HepG2 (cell line): ENCODE measurements around the gene ACSM2B. TPM values are rescaled to one million over a fixed set of nuclear protein-coding genes. Genes with fewer than 3 reads are reported as not detected.

Experiments
- FOXC1 ChIP-seq: sonication (generic); formaldehyde crosslinking; IDR thresholded peaks from 2 replicates; pipeline ENCODE4 v1.8.0; 2022; ENCODE audit warnings: mild to moderate bottlenecking, missing genetic modification reagents, borderline replicate concordance
- KMT2B ChIP-seq: IDR thresholded peaks from 2 replicates; pipeline ENCODE4 v1.6.1; 2016; ENCODE audit warnings: missing genetic modification reagents, missing compliant biosample characterization
- MEIS1 ChIP-seq: sonication (generic); formaldehyde crosslinking; IDR thresholded peaks from 2 replicates; pipeline ENCODE4 v1.9.0; 2021; ENCODE audit warnings: mild to moderate bottlenecking, missing genetic modification reagents, moderate library complexity, borderline replicate concordance
- NR2C2 ChIP-seq: sonication (generic); formaldehyde crosslinking; IDR thresholded peaks from 2 replicates; pipeline ENCODE4 v1.4.0; 2020; ENCODE audit warnings: missing genetic modification reagents, mild to moderate bottlenecking, moderate library complexity, borderline replicate concordance
- PHF20 ChIP-seq: sonication (generic); formaldehyde crosslinking; IDR thresholded peaks from 2 replicates; pipeline ENCODE4 v1.5.0; 2020; ENCODE audit warnings: mild to moderate bottlenecking, missing genetic modification reagents
- SRY ChIP-seq: sonication (generic); formaldehyde crosslinking; IDR thresholded peaks from 2 replicates; pipeline ENCODE4 v1.8.0; 2022; ENCODE audit warnings: mild to moderate bottlenecking, missing genetic modification reagents
- TCF12 ChIP-seq, 2 experiments: fragments of 450-650 bp in 1 of 2; sonication (generic) in 1 of 2; formaldehyde crosslinking in 1 of 2; IDR thresholded peaks; 2 replicates each; pipeline versions ENCODE4 v1.6.1 to v1.8.0; 2017 to 2022; ENCODE audit warnings: antibody characterized with exemption in 1 of 2, mild to moderate bottlenecking in 1 of 2, missing genetic modification reagents in 1 of 2, moderate library complexity in 1 of 2
- ZBTB20 ChIP-seq: sonication (generic); formaldehyde crosslinking; IDR thresholded peaks from 2 replicates; pipeline ENCODE4 v1.8.1; 2023; ENCODE audit warnings: missing genetic modification reagents, low read depth, mild to moderate bottlenecking, borderline replicate concordance
- ZNF207 ChIP-seq: fragments of 450-650 bp; IDR thresholded peaks from 2 replicates; pipeline ENCODE4 v1.6.1; 2016; ENCODE audit warnings: antibody characterized with exemption, borderline replicate concordance
- polyA plus RNA-seq, 8 experiments: library from polyadenylated mRNA; depleted of rRNA in 3 of 8; stranded (reverse) in 7 of 8; unstranded in 1 of 8; fragments of >200 nt; fragmentation: Illumina TruSeq in 4 of 8; extraction: Trizol in 4 of 8; gene quantifications; 2 replicates each; pipeline versions ENCODE4 v1.2.1 to v1.2.3, GENCODE V29; 2011 to 2016; ENCODE audit warnings: low read depth in 4 of 8, missing spikeins in 1 of 8, mixed read lengths in 1 of 8; ENCODE audit not compliant: insufficient read depth in 1 of 8
- total RNA-seq, 5 experiments: library from RNA; depleted of rRNA; stranded (reverse); fragments of >200 nt; fragmentation: Illumina TruSeq; extraction: Trizol; gene quantifications; 2 replicates each; pipeline ENCODE4 v1.2.3, GENCODE V29; 2016; ENCODE audit warnings: low read depth in 1 of 5
- TF ChIP-seq, protein P1 (sequence below), 2 experiments: fragments of 450-650 bp in 1 of 2; sonication (generic) in 1 of 2; formaldehyde crosslinking in 1 of 2; IDR thresholded peaks; 2 replicates each; pipeline versions ENCODE4 v1.6.1 to v1.8.0; 2016 to 2022; ENCODE audit warnings: antibody characterized with exemption in 1 of 2, mild to moderate bottlenecking in 1 of 2, missing genetic modification reagents in 1 of 2
- TF ChIP-seq, protein P2 (sequence below): sonication (generic); formaldehyde crosslinking; IDR thresholded peaks from 2 replicates; pipeline ENCODE4 v1.5.0; 2020; ENCODE audit warnings: missing genetic modification reagents, mild to moderate bottlenecking, borderline replicate concordance
- TF ChIP-seq, protein P3 (sequence below): sonication (generic); formaldehyde crosslinking; IDR thresholded peaks from 2 replicates; pipeline ENCODE4 v1.5.1; 2020; ENCODE audit warnings: missing genetic modification reagents, mild to moderate bottlenecking, borderline replicate concordance

ACSM2B gene
- total and polyA plus RNA-seq, 2 of the 13 experiments (the other 11 are each of a cell fraction or from before 2014, with no cell fraction given) = 22.9 to 34.0 TPM

DNA sequence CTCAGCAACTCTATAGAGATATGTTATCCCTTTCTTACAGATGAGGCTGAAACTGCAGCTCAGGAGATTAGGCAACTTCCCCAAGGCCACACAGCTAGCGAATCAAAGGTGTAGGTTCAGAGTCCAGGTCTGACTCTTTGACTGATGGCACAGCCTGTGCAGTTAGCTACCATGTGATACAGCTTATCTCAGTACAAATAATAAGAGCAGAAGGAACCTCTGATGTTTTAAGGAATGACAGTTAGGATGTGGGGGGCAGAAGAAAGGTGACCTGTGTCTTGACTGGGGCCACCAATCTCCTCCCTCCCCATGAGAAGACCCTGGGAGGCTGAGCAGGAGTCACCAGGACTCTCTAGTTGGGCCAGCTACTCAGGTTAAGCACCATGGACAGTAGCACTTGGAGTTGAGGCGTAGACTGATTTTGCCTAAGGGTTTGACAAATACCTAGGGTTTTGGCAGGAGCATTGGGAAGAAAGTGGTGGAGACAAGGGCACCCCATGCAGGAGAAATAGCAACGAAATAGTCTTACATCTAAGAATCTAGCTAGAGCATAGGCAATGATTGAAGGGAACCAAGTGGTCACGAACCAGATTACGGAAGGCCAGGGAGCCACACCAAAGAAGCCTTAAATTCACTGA, 22.8 kb upstream of the ACSM2B start (continued):
- TF ChIP-seq, protein P1, sequence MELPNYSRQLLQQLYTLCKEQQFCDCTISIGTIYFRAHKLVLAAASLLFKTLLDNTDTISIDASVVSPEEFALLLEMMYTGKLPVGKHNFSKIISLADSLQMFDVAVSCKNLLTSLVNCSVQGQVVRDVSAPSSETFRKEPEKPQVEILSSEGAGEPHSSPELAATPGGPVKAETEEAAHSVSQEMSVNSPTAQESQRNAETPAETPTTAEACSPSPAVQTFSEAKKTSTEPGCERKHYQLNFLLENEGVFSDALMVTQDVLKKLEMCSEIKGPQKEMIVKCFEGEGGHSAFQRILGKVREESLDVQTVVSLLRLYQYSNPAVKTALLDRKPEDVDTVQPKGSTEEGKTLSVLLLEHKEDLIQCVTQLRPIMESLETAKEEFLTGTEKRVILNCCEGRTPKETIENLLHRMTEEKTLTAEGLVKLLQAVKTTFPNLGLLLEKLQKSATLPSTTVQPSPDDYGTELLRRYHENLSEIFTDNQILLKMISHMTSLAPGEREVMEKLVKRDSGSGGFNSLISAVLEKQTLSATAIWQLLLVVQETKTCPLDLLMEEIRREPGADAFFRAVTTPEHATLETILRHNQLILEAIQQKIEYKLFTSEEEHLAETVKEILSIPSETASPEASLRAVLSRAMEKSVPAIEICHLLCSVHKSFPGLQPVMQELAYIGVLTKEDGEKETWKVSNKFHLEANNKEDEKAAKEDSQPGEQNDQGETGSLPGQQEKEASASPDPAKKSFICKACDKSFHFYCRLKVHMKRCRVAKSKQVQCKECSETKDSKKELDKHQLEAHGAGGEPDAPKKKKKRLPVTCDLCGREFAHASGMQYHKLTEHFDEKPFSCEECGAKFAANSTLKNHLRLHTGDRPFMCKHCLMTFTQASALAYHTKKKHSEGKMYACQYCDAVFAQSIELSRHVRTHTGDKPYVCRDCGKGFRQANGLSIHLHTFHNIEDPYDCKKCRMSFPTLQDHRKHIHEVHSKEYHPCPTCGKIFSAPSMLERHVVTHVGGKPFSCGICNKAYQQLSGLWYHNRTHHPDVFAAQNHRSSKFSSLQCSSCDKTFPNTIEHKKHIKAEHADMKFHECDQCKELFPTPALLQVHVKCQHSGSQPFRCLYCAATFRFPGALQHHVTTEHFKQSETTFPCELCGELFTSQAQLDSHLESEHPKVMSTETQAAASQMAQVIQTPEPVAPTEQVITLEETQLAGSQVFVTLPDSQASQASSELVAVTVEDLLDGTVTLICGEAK (IDR thresholded peaks at IDR 0.05) = no peak
- TF ChIP-seq, protein P1 (CRISPR knock-in tag; IDR thresholded peaks at IDR 0.05) = peak; percentile 82
- TF ChIP-seq NR2C2 (CRISPR knock-in tag) (peak; percentile 77), ZNF207 (no peak), PHF20 (no peak), MEIS1 (CRISPR knock-in tag) (peak; percentile 98), KMT2B (CRISPR knock-in tag) (peak; percentile 72; the same call in 1 of the 2 replicates), SRY (CRISPR knock-in tag) (peak; percentile 91; the same call in 1 of the 2 replicates), TCF12 (IDR thresholded peaks at IDR 0.05) (no peak), TCF12 (CRISPR knock-in tag; IDR thresholded peaks at IDR 0.05) (0 out of 2 replicates have a peak, but pooled peaks have one; percentile 65), ZBTB20 (CRISPR knock-in tag) (peak; percentile 98), FOXC1 (CRISPR knock-in tag) (peak; percentile 74; the same call in 1 of the 2 replicates)
- TF ChIP-seq, protein P2, sequence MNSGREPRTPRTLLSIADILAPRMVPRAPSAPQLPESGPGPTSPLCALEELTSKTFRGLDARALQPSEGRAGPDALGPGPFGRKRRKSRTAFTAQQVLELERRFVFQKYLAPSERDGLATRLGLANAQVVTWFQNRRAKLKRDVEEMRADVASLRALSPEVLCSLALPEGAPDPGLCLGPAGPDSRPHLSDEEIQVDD = peak; percentile 48; the same call in 1 of the 2 replicates
- TF ChIP-seq, protein P3, sequence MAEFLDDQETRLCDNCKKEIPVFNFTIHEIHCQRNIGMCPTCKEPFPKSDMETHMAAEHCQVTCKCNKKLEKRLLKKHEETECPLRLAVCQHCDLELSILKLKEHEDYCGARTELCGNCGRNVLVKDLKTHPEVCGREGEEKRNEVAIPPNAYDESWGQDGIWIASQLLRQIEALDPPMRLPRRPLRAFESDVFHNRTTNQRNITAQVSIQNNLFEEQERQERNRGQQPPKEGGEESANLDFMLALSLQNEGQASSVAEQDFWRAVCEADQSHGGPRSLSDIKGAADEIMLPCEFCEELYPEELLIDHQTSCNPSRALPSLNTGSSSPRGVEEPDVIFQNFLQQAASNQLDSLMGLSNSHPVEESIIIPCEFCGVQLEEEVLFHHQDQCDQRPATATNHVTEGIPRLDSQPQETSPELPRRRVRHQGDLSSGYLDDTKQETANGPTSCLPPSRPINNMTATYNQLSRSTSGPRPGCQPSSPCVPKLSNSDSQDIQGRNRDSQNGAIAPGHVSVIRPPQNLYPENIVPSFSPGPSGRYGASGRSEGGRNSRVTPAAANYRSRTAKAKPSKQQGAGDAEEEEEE = peak; percentile 14; the same call in 1 of the 2 replicates
